GM08714 (cell line): Measurements from ENCODE around the gene TASP1.

ENCODE experiments used
- H3K4me3 ChIP-seq: fragments of 200-500 bp; sonication (Bioruptor generic); 2 replicates; pipeline ENCODE4 v1.5.1; 2014; ENCODE audit warnings: mild to moderate bottlenecking, low read length, inconsistent platforms
- ZNF274 ChIP-seq: IDR thresholded peaks from 2 replicates; pipeline ENCODE4 v1.6.1; 2012; ENCODE audit warnings: mild to moderate bottlenecking, low read depth, low read length

TASP1 gene

DNA sequence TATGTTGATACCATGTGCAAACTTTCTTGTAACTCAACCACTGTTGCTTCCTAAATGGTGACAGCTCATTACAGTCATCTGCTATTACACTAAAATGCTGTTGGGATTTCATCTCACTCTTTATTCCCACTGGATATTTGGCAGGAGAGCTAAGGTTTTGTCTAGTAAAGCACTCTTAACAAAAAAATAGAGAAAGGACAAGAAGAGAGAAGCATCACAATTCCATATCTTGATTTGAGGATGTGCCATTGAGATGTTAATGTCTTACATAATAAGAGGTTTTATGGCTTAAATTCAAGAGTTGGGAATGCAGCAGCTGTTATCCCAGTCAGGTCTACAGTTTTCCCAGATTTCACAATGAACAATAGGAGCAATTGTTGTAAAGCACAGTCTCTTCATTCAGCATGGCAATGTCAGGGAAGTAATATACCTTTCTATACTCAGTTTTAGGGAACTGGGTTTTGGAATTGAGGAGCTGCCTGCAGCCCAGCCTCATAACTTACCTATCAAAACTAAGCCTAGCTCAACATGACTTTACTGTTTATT lies 282.7 kb downstream of the TASP1 start:
- TF ChIP-seq ZNF274: no peak
- no peak overlapping the region for H3K4me3 ChIP-seq

DNA sequence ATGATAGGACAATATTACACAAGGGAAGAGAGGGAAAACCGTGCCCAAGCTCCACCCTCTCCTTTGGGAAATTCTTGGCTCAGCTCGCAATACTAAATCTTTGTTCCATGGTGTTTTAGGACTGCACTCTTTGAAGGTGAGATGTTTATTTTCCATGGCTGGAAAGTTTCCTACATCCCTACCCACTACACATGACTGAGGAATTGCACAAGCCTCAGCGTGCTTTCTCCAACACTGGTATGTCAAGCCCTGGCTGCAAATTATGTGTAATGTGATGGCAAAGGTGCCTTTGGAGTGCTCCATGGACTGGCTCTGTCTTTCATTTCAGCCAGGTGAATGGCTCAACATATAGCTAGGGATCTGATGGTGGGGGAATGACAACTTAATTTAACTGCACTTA lies 283.3 kb downstream of the TASP1 start:
- H3K4me3 ChIP-seq: no peak overlapping the region
- TF ChIP-seq ZNF274: no peak

DNA sequence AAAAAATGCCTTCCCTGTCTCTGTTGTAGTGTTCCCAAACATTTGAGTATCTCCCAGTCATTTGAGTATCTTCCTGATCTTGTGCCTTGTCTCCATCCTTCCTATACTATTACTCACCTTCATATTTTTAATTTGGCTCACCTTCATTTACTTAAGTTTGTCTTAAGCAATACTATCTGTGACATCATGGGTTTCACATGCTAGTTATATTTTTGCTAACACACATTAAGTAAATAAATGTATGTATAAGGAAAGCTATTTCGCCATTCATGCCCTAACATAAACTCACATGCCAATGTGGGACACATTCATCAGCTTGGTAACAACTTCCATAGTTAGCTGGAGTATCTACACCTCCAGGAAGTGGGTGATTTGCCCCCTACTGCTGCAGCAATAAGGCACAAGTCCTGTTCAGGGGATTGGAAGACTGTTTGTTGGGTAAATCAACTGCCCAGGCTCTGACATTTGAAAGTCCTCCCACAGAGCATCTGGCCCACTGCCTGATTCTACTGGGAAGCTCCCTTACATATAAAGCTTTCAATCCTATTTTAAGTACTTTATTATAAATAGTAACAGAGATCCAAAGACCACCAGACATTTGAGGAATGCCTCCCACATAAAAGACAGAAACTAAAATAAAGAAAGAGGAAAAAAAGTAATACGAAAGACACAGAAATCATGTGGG lies 285.3 kb downstream of the TASP1 start:
- TF ChIP-seq ZNF274: no peak
- H3K4me3 ChIP-seq: no peak overlapping the region

DNA sequence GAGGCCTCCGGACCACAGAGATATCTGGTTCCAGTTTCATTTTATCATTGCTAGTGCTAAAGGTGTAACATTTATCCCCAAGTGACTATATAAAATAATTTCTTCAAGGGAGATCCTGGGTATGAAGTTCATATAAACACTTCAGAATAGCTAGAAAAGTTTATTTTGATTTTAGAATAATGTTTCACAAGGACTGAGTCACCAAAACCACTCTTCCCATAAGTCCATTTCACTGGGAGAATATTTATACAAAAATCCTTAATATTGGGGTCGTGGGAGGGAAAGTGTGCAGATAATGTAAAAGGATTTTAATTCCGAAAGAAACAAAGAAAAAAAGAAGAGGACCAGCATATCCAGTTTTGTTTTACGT lies 289.5 kb downstream of the TASP1 start:
- H3K4me3 ChIP-seq: no peak overlapping the region
- TF ChIP-seq ZNF274: no peak

DNA sequence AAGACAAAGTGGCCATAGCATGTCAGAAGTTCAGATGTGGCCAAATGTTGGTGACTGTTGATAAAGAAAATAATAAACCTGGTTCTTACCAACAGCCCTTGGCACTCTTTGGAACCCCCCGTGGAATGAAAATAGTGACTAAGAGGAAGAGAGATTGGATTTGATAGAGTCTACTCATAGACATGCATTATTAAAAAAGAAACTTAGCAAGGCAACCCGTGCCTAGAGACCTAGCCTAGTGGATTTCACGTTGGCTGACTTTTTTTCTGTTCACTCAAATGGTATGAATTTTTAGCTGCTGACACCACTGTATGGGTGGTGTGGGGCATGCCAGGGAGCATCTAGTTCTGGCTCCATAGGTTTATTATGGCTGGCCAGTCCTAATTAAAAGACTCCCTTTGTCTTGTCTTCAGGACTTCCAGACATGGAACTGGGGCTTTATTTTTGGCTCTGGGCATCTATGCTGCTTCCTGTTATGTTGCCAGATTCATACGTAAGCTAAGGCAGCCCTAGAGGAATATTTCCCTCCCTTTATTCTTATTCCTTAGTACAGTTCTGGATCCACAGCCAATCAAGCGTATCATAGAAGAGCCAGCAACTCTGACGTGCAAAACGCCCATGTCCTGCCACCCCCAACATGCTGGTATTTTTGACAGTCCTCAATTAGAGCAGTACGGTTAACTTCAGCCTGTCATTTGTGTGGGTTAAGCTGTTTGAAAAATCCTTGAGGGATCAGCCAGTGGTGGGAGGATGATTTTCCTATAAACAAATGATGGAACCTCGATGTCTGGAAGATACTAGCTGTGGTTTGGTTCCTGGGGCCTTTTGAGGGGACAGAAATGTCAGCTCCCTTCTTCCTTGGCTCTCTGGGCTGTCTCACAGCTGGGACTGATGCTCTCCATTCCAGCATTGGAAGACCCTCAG lies 290.2 kb downstream of the TASP1 start:
- TF ChIP-seq ZNF274: no peak
- no peak overlapping the region for H3K4me3 ChIP-seq

DNA sequence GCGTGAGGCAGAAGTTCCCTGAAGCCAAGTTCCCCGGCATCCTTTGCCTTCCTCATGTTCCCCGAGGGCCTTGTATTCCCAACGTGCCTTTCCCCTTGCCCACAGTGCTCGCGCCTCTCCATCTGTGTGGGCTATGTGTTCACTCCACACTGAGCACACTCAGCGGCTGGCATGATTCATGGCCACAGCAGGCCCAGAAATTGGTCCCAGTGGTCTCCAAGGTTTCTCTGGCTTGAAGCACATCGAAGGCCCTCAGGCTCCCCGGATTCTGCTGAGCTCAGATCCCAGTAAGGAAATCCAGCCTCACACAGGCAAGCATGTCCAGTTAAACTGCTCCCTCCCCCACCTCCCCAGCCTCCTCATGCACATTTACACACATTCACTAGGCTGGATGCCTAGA lies 294.1 kb downstream of the TASP1 start:
- no peak overlapping the region for H3K4me3 ChIP-seq
- TF ChIP-seq ZNF274: no peak

DNA sequence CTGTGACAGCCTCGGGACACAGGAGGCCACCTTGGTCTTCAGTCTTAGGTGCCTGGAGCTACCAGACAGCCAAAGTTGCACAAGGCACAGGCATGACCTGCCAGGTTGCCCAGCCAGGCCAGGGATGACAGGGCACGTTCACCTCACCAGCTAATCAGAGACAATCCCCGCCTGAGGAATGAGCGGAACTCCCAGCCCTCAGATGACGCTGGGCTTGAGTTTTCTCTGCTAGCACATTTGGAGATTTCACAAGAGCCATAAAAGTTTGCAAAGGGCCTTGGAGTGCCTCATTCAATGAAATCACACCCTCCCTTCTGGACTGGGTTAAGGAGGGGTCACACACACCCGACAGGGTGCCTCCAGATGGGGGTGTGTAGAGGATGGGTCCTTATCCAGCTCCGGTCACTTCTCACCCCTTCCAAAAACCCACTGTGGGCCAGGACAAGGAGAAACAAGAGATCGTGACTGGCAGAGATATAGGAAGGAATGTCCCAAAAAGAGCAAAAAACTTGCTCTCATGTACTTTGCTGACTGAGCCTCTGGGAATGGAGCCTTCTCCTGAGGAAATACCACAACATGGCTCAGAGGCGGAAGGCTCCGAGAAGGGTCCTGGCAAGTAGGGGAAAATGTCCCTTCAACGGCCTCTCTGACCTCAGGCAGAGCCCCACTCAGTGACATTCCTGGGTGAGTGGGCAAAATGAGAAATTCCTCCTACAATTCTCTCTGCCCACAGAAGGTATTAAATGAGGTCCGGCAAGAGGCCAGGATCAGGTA lies 296.1 kb downstream of the TASP1 start:
- no peak for TF ChIP-seq ZNF274
- H3K4me3 ChIP-seq: no peak overlapping the region

DNA sequence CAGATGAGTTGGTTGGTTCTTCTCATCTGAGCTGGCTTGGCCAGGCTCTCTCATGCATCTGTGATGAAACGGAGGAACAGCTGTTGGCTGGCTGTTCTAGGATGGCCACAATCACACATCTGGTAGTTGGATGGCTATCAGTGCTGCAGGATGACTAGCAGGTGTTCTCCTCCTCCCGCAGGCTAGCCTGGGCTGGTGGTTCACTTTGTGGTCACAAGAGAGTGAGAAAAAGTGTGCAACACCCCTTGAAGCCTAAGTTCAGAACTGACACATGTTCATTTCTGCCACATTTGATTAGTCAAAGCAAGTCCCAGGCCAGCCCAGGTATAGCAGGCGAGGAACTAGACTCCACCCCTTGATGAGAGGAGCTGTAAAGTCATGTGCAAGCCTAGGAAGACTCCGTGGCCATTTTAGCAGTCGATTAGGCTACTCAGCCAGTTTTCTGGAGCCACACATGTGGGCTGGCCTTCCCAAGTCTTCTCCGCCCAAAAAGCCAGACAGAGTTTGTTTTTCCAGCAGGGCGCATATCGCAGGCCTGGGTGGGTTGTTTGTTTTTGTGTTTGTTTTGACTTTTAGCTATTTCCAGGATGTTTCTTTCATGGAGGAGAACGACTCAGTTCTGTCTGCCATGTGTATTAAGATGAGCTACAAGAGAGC lies 296.9 kb downstream of the TASP1 start:
- no peak for TF ChIP-seq ZNF274

DNA sequence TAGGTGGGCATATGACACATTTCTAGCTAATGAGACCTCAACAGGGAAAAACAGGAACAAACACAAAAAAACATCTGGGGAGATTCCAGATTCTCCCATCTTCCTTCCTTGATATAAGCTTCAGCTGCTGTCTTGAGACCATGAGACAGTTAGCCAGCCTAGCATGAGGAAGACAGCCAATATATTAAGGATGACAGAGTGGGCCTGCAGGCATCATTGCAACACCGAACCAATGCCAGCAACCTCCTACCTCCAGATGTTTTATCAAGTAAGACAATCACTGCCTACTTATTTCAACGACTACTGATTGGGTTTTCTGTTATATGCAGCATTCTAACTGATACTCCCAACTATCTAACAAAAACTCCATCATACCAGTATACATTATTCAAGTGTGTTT lies 298.6 kb downstream of the TASP1 start:
- no peak overlapping the region for H3K4me3 ChIP-seq
- TF ChIP-seq ZNF274: no peak

More for the DNA sequence above, 296.9 kb downstream of the TASP1 start:
- no peak overlapping the region for H3K4me3 ChIP-seq
